ENCODE data around the gene GNG8. TPM values are rescaled to one million over a fixed set of nuclear protein-coding genes. Genes with fewer than 3 reads are reported as not detected.

The GNG8 gene
- total and polyA plus RNA-seq, 2 donors (not counting 1 experiment from before 2014, with no cell fraction given) = 6.7 TPM; not detected in 1

GRCh38 chr19:46620716-46621115 is 15.3 kb downstream of the GNG8 start:
- H3K27me3 ChIP-seq (replicated peaks in 1 of 4; ENCODE audit: control extremely low read depth in 1 of 4, control insufficient read depth in 3 of 4, insufficient read depth in 4 of 4, low read length in 3 of 4) = no peaks in the 10 kb centered on the region
- H2AFZ ChIP-seq (ENCODE audit: insufficient read depth, low read depth, low read length, poor library complexity, severe bottlenecking) = no peak overlapping the region
- H3K9me3 Mint-ChIP-seq (ENCODE audit: insufficient read depth) = no peaks in the 10 kb centered on the region
- H3K27ac Mint-ChIP-seq = peak overlapping the region; percentile 99
- H3K36me3 ChIP-seq (replicated peaks in 1 of 2; ENCODE audit: control extremely low read depth in 1 of 2, control insufficient read depth in 1 of 2, extremely low read depth in 1 of 2, insufficient read depth in 2 of 2, low read length in 1 of 2) = no peaks in the 10 kb centered on the region
- TF ChIP-seq EZH2 (IDR thresholded peaks at IDR 0.05; ENCODE audit: borderline replicate concordance, insufficient read depth, low read depth, low read length, poor library complexity, severe bottlenecking) = no peak
- no peak for TF ChIP-seq CTCF (IDR thresholded peaks at IDR 0.05)
- DNase-seq = no peak
- H3K4me3 Mint-ChIP-seq = peak overlapping the region; percentile 95
- H3K4me1 ChIP-seq (ENCODE audit: control insufficient read depth in 2 of 2, insufficient read depth in 2 of 2, low read length in 2 of 2) = peaks cover 74 to 91% of the 10 kb centered on the region in 2 donors
- POLR2A ChIA-PET = interaction anchor here (0.5 to 2.1 kb wide), 5 partner anchors 10 to 106 kb away, joined by 3 to 8 read pairs (median 5); partner anchors contain the start of gene DACT3
- H3K4me3 ChIP-seq (ENCODE audit: control extremely low read depth in 1 of 5, extremely low read depth in 1 of 5, insufficient read depth in 1 of 5, low read depth in 2 of 5, low read length in 4 of 5) = peak overlapping the region in 1 of 5 experiments; percentile 30
- intact Hi-C loops (cut with micrococcal nuclease) = no loop called here
- H3K9me3 ChIP-seq (ENCODE audit: control extremely low read depth in 1 of 3, control insufficient read depth in 2 of 3, insufficient read depth in 1 of 3, low read length in 2 of 3) = no peaks in the 10 kb centered on the region
- no peaks in the 10 kb centered on the region for H3K79me2 ChIP-seq (ENCODE audit: control insufficient read depth, insufficient read depth, low read length)
- H4K20me1 ChIP-seq (ENCODE audit: control insufficient read depth, insufficient read depth, low read length, poor library complexity, severe bottlenecking) = no peaks in the 10 kb centered on the region
- peak overlapping the region; percentile 59 for H3K9ac ChIP-seq (ENCODE audit: low read length)
- CTCF ChIA-PET = interaction anchor here (0.8 to 16.2 kb wide), 5 partner anchors 16 to 86 kb away, joined by 3 to 447 read pairs (median 5); partner anchors contain the start of genes CALM3 and DACT3
- peak overlapping the region; percentile 87 for H3K4me2 ChIP-seq (replicated peaks; ENCODE audit: low read depth, low read length, poor library complexity, severe bottlenecking)
- WGBS (ENCODE audit: insufficient coverage) = 95% methylated on average over 4 of the region's 6 CpGs
- H3K27ac ChIP-seq (ENCODE audit: low read length in 2 of 2) = peak overlapping the region; percentile 99 to 100
- no peak for ATAC-seq (ENCODE audit: low read depth)
- H3K27me3 Mint-ChIP-seq = no peaks in the 10 kb centered on the region
- peaks cover 72% of the 10 kb centered on the region for H3K4me1 Mint-ChIP-seq

DNA sequence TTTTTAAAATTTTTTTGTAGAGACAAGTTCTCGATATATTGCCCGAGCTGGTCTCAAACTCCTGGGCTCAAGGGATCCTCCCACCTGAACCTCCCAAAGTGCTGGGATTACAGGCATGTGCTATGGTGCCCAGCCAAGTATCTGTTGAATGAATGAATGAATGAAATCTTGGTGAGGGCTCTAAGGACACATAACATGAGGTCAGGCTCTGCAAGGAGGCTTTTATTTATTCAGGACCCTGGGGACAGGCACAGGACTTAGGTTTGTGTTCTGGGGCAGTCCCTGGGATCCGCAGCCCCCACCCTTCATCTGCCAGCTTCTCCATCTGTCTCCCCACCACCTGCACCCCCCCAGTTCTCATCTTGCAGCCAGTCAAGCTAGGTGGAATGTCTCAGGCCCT is 15.7 kb downstream of the GNG8 start:
- CTCF ChIA-PET = interaction anchor here (0.5 to 16.2 kb wide), 10 partner anchors 12 to 1659 kb away, joined by 3 to 447 read pairs (median 3); partner anchors contain the start of genes CALM3 and DACT3
- H3K9ac ChIP-seq (ENCODE audit: low read length) = peak overlapping the region; percentile 59
- H3K4me1 Mint-ChIP-seq = peaks cover 68% of the 10 kb centered on the region
- H3K27ac ChIP-seq (ENCODE audit: low read length in 2 of 2) = peak overlapping the region; percentile 99 to 100
- no peaks in the 10 kb centered on the region for H3K27me3 Mint-ChIP-seq
- H3K4me1 ChIP-seq (ENCODE audit: control insufficient read depth in 2 of 2, insufficient read depth in 2 of 2, low read length in 2 of 2) = peaks cover 70 to 88% of the 10 kb centered on the region in 2 donors
- TF ChIP-seq CTCF (IDR thresholded peaks at IDR 0.05) (no peak), EZH2 (IDR thresholded peaks at IDR 0.05; ENCODE audit: borderline replicate concordance, insufficient read depth, low read depth, low read length, poor library complexity, severe bottlenecking) (no peak)
- H2AFZ ChIP-seq (ENCODE audit: insufficient read depth, low read depth, low read length, poor library complexity, severe bottlenecking) = peak overlapping the region; percentile 18
- ATAC-seq (ENCODE audit: low read depth) (no peak), DNase-seq (no peak)
- peak overlapping the region; percentile 87 for H3K4me2 ChIP-seq (replicated peaks; ENCODE audit: low read depth, low read length, poor library complexity, severe bottlenecking)
- no peaks in the 10 kb centered on the region for H3K27me3 ChIP-seq (replicated peaks in 1 of 4; ENCODE audit: control extremely low read depth in 1 of 4, control insufficient read depth in 3 of 4, insufficient read depth in 4 of 4, low read length in 3 of 4)
- WGBS (ENCODE audit: insufficient coverage) = 0% methylated on average over 1 of the region's 3 CpGs
- intact Hi-C loops (cut with micrococcal nuclease) = no loop called here
- no peaks in the 10 kb centered on the region for H4K20me1 ChIP-seq (ENCODE audit: control insufficient read depth, insufficient read depth, low read length, poor library complexity, severe bottlenecking)
- POLR2A ChIA-PET = interaction anchor here (0.8 to 4.1 kb wide), 8 partner anchors 9 to 41 kb away, joined by 3 to 30 read pairs (median 4); partner anchors contain the start of genes CALM3, DACT3 and GNG8
- peak overlapping the region; percentile 99 for H3K27ac Mint-ChIP-seq
- H3K9me3 Mint-ChIP-seq (ENCODE audit: insufficient read depth) = no peaks in the 10 kb centered on the region
- H3K9me3 ChIP-seq (ENCODE audit: control extremely low read depth in 1 of 3, control insufficient read depth in 2 of 3, insufficient read depth in 1 of 3, low read length in 2 of 3) = no peaks in the 10 kb centered on the region
- peak overlapping the region in 4 of 5 experiments; percentile 30 to 48 (median 34) for H3K4me3 ChIP-seq (ENCODE audit: control extremely low read depth in 1 of 5, extremely low read depth in 1 of 5, insufficient read depth in 1 of 5, low read depth in 2 of 5, low read length in 4 of 5)
- peak overlapping the region; percentile 95 for H3K4me3 Mint-ChIP-seq
- H3K79me2 ChIP-seq (ENCODE audit: control insufficient read depth, insufficient read depth, low read length) = no peaks in the 10 kb centered on the region
- no peaks in the 10 kb centered on the region for H3K36me3 ChIP-seq (replicated peaks in 1 of 2; ENCODE audit: control extremely low read depth in 1 of 2, control insufficient read depth in 1 of 2, extremely low read depth in 1 of 2, insufficient read depth in 2 of 2, low read length in 1 of 2)

Measured in B cell (primary cell).